Stimulated activated memory B cell treated with anti-CD40 and anti-IgM and Interleukin-4, amounts not matched to agents 10 μg/mL and 1 μg/mL and 100 μg/mL, for 72 hours (primary cell): ENCODE data around the gene DCC.

Experiments
- ATAC-seq: fragments of 150-1000 bp; cut with Tn5 transposase; 2 replicates; pipeline ENCODE4 v1.10.0; 2021
- H3K27ac Mint-ChIP-seq: one replicate; pipeline ENCODE4 v1.8.0; 2022; ENCODE audit warnings: mild to moderate bottlenecking, mixed read lengths
- H3K27me3 Mint-ChIP-seq: one replicate; pipeline ENCODE4 v1.8.0; 2022; ENCODE audit warnings: mixed read lengths
- H3K36me3 Mint-ChIP-seq: one replicate; pipeline ENCODE4 v1.8.0; 2022; ENCODE audit warnings: mixed read lengths
- H3K4me1 Mint-ChIP-seq: one replicate; pipeline ENCODE4 v1.8.0; 2022; ENCODE audit warnings: mixed read lengths
- H3K4me3 Mint-ChIP-seq: one replicate; pipeline ENCODE4 v1.8.0; 2022; ENCODE audit warnings: mild to moderate bottlenecking, moderate library complexity, mixed read lengths
- H3K9me3 Mint-ChIP-seq: one replicate; pipeline ENCODE4 v1.8.0; 2022; ENCODE audit warnings: mixed read lengths

Gene DCC

DNA sequence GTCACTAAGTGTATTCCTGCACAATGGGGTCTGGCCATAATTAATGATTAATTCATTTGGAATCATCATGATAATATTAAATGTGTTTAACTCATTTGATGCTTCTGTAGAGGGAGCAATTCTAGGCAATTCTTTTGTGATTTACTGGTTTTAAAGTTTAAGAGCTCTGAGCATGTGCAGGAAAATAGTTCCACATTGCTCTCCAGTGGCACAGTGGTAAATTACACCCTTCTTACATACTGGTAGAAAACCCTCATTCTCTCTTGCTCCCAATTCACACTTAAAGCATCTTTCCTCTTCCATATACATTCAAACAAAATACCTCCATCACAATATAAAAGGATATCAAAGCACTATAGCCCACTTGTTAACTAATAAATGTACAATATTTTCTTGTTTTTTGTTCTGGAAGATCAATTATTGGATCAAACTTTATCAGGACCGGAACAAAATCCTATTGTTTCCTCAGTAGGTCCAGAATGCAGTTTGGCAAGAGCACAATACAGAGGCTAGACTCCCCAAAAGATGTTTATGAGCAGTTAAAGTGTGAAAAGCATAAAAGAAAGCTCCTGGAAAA, 1040.2 kb downstream of the DCC start:
- no peaks in the 10 kb centered on the region for H3K27me3 Mint-ChIP-seq
- no peaks in the 10 kb centered on the region for H3K4me1 Mint-ChIP-seq
- H3K27ac Mint-ChIP-seq, result no peak overlapping the region
- no peak for ATAC-seq
- no peak overlapping the region for H3K4me3 Mint-ChIP-seq
- no peaks in the 10 kb centered on the region for H3K36me3 Mint-ChIP-seq
- no peaks in the 10 kb centered on the region for H3K9me3 Mint-ChIP-seq

DNA sequence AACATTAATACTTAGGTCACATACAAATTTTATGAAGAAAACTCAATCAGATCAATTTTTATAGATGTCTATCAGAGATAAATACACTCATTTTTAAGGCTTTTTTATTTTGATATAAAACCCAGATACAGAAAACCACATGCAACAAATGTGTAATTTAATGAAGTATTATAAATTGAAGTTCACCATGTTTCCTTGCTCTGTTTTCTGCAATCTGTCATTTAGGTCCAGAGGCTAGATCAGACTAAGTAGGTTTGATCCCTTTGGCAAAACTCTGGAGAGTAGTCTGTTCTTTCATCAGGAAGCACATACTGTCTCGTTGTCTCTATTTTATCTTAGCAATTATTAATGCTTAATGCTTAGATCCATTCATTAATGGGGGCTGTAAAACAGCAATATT, 1042.9 kb downstream of the DCC start:
- H3K27me3 Mint-ChIP-seq, result no peaks in the 10 kb centered on the region

GRCh38 chr18:53385889-53386288, 1045.9 kb downstream of the DCC start:
- Mint-ChIP-seq H3K9me3 (no peaks in the 10 kb centered on the region), H3K27ac (no peak overlapping the region), H3K36me3 (no peaks in the 10 kb centered on the region), H3K4me1 (no peaks in the 10 kb centered on the region), H3K27me3 (no peaks in the 10 kb centered on the region), H3K4me3 (no peak overlapping the region)
- no peak for ATAC-seq

More for the DNA sequence above, 1042.9 kb downstream of the DCC start:
- Mint-ChIP-seq H3K4me1 (no peaks in the 10 kb centered on the region), H3K4me3 (no peak overlapping the region), H3K9me3 (no peaks in the 10 kb centered on the region), H3K36me3 (no peaks in the 10 kb centered on the region), H3K27ac (no peak overlapping the region)
- no peak for ATAC-seq

- no peaks in the 10 kb centered on the region for H3K36me3 Mint-ChIP-seq
- no peak overlapping the region for H3K27ac Mint-ChIP-seq
- no peak for ATAC-seq
- no peaks in the 10 kb centered on the region for H3K27me3 Mint-ChIP-seq
- H3K4me1 Mint-ChIP-seq, result no peaks in the 10 kb centered on the region
- no peaks in the 10 kb centered on the region for H3K9me3 Mint-ChIP-seq
- no peak overlapping the region for H3K4me3 Mint-ChIP-seq
Measured at GRCh38 chr18:53387581-53387980, 1047.6 kb downstream of the DCC start.

GRCh38 chr18:53402670-53403069, 1062.7 kb downstream of the DCC start:
- H3K36me3 Mint-ChIP-seq, result no peaks in the 10 kb centered on the region
- no peaks in the 10 kb centered on the region for H3K4me1 Mint-ChIP-seq
- H3K9me3 Mint-ChIP-seq, result no peaks in the 10 kb centered on the region
- no peak for ATAC-seq
- no peak overlapping the region for H3K4me3 Mint-ChIP-seq
- no peak overlapping the region for H3K27ac Mint-ChIP-seq
- no peaks in the 10 kb centered on the region for H3K27me3 Mint-ChIP-seq

- Mint-ChIP-seq H3K4me3 (no peak overlapping the region), H3K9me3 (peaks cover 2% of the 10 kb centered on the region), H3K36me3 (no peaks in the 10 kb centered on the region), H3K4me1 (no peaks in the 10 kb centered on the region), H3K27me3 (no peaks in the 10 kb centered on the region), H3K27ac (no peak overlapping the region)
- no peak for ATAC-seq
Measured at GRCh38 chr18:53408271-53408670, 1068.3 kb downstream of the DCC start.

GRCh38 chr18:53411511-53411910, 1071.5 kb downstream of the DCC start:
- H3K27ac Mint-ChIP-seq, result no peak overlapping the region
- H3K9me3 Mint-ChIP-seq, result peaks cover 2% of the 10 kb centered on the region
- no peaks in the 10 kb centered on the region for H3K36me3 Mint-ChIP-seq
- H3K4me3 Mint-ChIP-seq, result no peak overlapping the region
- H3K27me3 Mint-ChIP-seq, result no peaks in the 10 kb centered on the region
- no peaks in the 10 kb centered on the region for H3K4me1 Mint-ChIP-seq
- no peak for ATAC-seq

- Mint-ChIP-seq H3K27me3 (no peaks in the 10 kb centered on the region), H3K4me3 (no peak overlapping the region), H3K4me1 (no peaks in the 10 kb centered on the region), H3K36me3 (no peaks in the 10 kb centered on the region), H3K27ac (no peak overlapping the region), H3K9me3 (no peaks in the 10 kb centered on the region)
- ATAC-seq, result no peak
Measured at GRCh38 chr18:53417003-53417402, 1077.0 kb downstream of the DCC start.

DNA sequence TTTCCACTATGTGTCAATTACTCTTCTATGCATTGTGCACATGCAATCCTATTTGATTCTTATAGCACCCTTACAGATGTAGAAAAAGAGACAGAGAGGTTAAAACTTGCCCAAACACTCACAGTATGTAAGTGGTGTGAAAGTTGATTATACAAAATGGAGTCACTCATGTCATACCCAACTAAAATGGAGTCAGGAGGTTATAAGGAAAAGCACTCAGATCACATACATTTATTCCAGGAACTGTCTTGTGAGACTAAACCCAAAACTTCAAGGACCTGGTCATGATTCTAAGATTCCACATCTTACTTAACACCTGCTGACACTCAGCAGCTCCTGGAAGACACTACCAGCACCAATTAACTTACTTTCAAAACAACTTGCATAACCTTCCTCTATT, 1081.9 kb downstream of the DCC start:
- H3K27me3 Mint-ChIP-seq, result no peaks in the 10 kb centered on the region
- H3K9me3 Mint-ChIP-seq, result no peaks in the 10 kb centered on the region
- no peak overlapping the region for H3K27ac Mint-ChIP-seq
- H3K36me3 Mint-ChIP-seq, result no peaks in the 10 kb centered on the region
- no peak overlapping the region for H3K4me3 Mint-ChIP-seq
- no peaks in the 10 kb centered on the region for H3K4me1 Mint-ChIP-seq
- ATAC-seq, result no peak

- H3K36me3 Mint-ChIP-seq, result no peaks in the 10 kb centered on the region
- ATAC-seq, result no peak
- H3K27me3 Mint-ChIP-seq, result no peaks in the 10 kb centered on the region
- no peak overlapping the region for H3K27ac Mint-ChIP-seq
- no peaks in the 10 kb centered on the region for H3K9me3 Mint-ChIP-seq
- no peaks in the 10 kb centered on the region for H3K4me1 Mint-ChIP-seq
- no peak overlapping the region for H3K4me3 Mint-ChIP-seq
Measured at GRCh38 chr18:53422896-53423295, 1082.9 kb downstream of the DCC start.

- no peaks in the 10 kb centered on the region for H3K9me3 Mint-ChIP-seq
- no peak overlapping the region for H3K27ac Mint-ChIP-seq
- ATAC-seq, result no peak
- no peaks in the 10 kb centered on the region for H3K36me3 Mint-ChIP-seq
- no peaks in the 10 kb centered on the region for H3K4me1 Mint-ChIP-seq
- H3K4me3 Mint-ChIP-seq, result no peak overlapping the region
- no peaks in the 10 kb centered on the region for H3K27me3 Mint-ChIP-seq
Measured at GRCh38 chr18:53426666-53427184, 1086.7 kb downstream of the DCC start.

GRCh38 chr18:53441761-53442414, 1101.9 kb downstream of the DCC start:
- H3K36me3 Mint-ChIP-seq, result no peaks in the 10 kb centered on the region

GRCh38 chr18:53442415-53442783, 1102.4 kb downstream of the DCC start:
- Mint-ChIP-seq H3K36me3 (no peaks in the 10 kb centered on the region), H3K4me1 (no peaks in the 10 kb centered on the region), H3K27me3 (no peaks in the 10 kb centered on the region), H3K4me3 (no peak overlapping the region), H3K27ac (no peak overlapping the region), H3K9me3 (peaks cover 3% of the 10 kb centered on the region)
- no peak for ATAC-seq

More at GRCh38 chr18:53441761-53442414, 1101.9 kb downstream of the DCC start:
- no peak overlapping the region for H3K4me3 Mint-ChIP-seq
- ATAC-seq, result no peak
- no peak overlapping the region for H3K27ac Mint-ChIP-seq
- H3K4me1 Mint-ChIP-seq, result no peaks in the 10 kb centered on the region
- no peaks in the 10 kb centered on the region for H3K27me3 Mint-ChIP-seq
- peaks cover 3% of the 10 kb centered on the region for H3K9me3 Mint-ChIP-seq

- Mint-ChIP-seq H3K36me3 (no peaks in the 10 kb centered on the region), H3K27me3 (no peaks in the 10 kb centered on the region), H3K4me3 (no peak overlapping the region), H3K9me3 (peaks cover 3% of the 10 kb centered on the region), H3K4me1 (no peaks in the 10 kb centered on the region), H3K27ac (no peak overlapping the region)
- no peak for ATAC-seq
Measured at GRCh38 chr18:53443336-53443735, 1103.3 kb downstream of the DCC start.

DNA sequence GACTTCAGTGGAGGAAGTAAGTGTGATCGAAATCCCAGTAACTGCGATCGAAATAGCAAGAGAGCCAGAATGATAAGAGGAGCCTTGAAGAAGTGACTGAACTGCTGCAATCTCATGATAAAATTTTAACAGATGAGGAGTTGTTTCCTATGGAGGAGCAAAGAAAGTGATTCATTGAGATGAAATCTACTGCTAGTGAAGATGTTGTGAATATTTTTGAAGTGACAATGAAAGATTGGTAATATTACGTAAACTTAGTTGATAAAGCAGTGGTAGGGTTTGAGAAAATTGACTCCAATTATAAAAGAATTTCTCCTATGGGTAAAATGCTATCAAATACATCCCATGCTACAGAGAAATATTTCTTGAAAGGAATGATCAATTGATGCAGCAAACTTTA, 1103.8 kb downstream of the DCC start:
- Mint-ChIP-seq H3K4me1 (no peaks in the 10 kb centered on the region), H3K9me3 (peaks cover 3% of the 10 kb centered on the region), H3K27me3 (no peaks in the 10 kb centered on the region), H3K36me3 (no peaks in the 10 kb centered on the region), H3K4me3 (no peak overlapping the region), H3K27ac (no peak overlapping the region)
- ATAC-seq, result no peak

DNA sequence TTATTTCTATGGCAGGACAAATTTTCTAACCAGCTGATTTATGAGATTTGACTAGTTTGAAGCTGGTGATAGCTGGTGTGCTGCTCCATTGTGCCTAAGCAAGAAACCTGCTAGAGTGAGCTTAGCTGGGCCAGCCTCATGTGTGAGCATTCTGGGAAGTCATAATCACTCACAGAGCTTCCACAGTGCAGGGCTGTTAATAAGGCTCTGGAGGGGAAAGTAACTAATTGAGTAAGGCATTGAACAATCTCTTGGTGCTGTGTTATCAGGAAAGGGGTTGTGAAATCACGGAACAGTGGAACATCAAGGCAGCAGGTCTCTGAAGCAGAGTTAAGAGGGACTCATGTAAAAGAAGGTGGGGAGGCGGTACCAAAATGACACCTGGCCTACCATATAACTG, 1111.9 kb downstream of the DCC start:
- no peaks in the 10 kb centered on the region for H3K27me3 Mint-ChIP-seq
- no peak overlapping the region for H3K4me3 Mint-ChIP-seq
- no peaks in the 10 kb centered on the region for H3K9me3 Mint-ChIP-seq
- H3K36me3 Mint-ChIP-seq, result no peaks in the 10 kb centered on the region
- no peaks in the 10 kb centered on the region for H3K4me1 Mint-ChIP-seq
- no peak overlapping the region for H3K27ac Mint-ChIP-seq
- ATAC-seq, result no peak
